ENCODE measurements around the gene MB. TPM values are rescaled to one million over a fixed set of nuclear protein-coding genes. Genes with fewer than 3 reads are reported as not detected.

MB gene
- total and polyA plus RNA-seq, 2 donors (not counting 1 experiment from before 2014, with no cell fraction given), result not detected

DNA sequence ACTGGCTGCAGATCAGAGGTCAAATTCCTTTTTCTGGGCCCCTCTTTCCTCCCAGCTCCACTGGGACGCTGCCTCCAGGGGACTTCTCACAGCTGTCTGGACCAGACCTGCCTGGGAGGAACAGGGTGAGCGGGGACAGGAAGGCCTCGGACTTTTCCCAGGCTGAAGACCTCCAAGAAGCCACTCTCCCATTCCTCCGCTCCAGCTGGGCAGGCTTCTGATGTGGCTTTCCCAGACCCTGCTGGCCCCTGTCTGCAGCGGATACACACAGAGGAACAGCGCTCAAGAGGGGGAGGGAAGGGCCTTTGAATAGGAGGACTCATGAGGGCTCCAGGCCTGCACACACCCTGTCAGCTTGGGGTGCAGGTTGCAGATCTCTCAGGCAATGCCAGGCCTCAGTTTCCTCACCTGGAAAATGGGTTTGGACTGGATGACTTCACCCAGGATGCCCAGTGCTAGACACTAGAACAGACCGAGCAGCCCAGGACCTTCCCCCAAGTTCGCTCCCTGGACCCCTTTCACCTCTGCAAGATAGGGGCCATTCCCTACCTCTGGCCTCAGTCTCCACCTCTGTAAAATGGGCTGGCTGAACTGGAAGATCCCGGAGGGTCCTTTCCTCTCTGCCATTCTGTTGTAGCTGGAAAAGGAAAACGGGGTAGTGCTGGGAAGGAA is 36.6 kb downstream of the MB start:
- Mint-ChIP-seq H3K4me3 (no peak overlapping the region), H3K4me1 (no peaks in the 10 kb centered on the region), H3K9me3 (ENCODE audit: insufficient read depth) (no peaks in the 10 kb centered on the region), H3K27me3 (no peaks in the 10 kb centered on the region), H3K27ac (no peak overlapping the region)
- CTCF ChIA-PET, result interaction anchor here (1.0 to 6.3 kb wide), 5 partner anchors 148 to 264 kb away, joined by 3 to 136 read pairs (median 5); no protein-coding TSS in a partner anchor
- Histone ChIP-seq H3K27ac (ENCODE audit: low read length in 2 of 2) (no peak overlapping the region), H3K9me3 (ENCODE audit: control extremely low read depth in 1 of 3, control insufficient read depth in 2 of 3, insufficient read depth in 1 of 3, low read length in 2 of 3) (no peaks in the 10 kb centered on the region), H3K9ac (ENCODE audit: low read length) (no peak overlapping the region), H3K27me3 (replicated peaks in 1 of 4; ENCODE audit: control extremely low read depth in 1 of 4, control insufficient read depth in 3 of 4, insufficient read depth in 4 of 4, low read length in 3 of 4) (no peaks in the 10 kb centered on the region), H3K79me2 (ENCODE audit: control insufficient read depth, insufficient read depth, low read length) (no peaks in the 10 kb centered on the region), H3K4me3 (ENCODE audit: control extremely low read depth in 1 of 5, extremely low read depth in 1 of 5, insufficient read depth in 1 of 5, low read depth in 2 of 5, low read length in 4 of 5) (no peak overlapping the region), H3K36me3 (replicated peaks in 1 of 2; ENCODE audit: control extremely low read depth in 1 of 2, control insufficient read depth in 1 of 2, extremely low read depth in 1 of 2, insufficient read depth in 2 of 2, low read length in 1 of 2) (no peaks in the 10 kb centered on the region), H2AFZ (ENCODE audit: insufficient read depth, low read depth, low read length, poor library complexity, severe bottlenecking) (no peak overlapping the region), H3K4me1 (ENCODE audit: control insufficient read depth in 2 of 2, insufficient read depth in 2 of 2, low read length in 2 of 2) (peaks cover 0 to 7% of the 10 kb centered on the region in 2 donors), H3K4me2 (replicated peaks; ENCODE audit: low read depth, low read length, poor library complexity, severe bottlenecking) (no peak overlapping the region), H4K20me1 (ENCODE audit: control insufficient read depth, insufficient read depth, low read length, poor library complexity, severe bottlenecking) (no peaks in the 10 kb centered on the region)
- POLR2A ChIA-PET, result no interaction called here
- intact Hi-C loops (cut with micrococcal nuclease), result loop anchor here (10.0 kb wide), 1 partner anchor 544 kb away; no protein-coding TSS in a partner anchor
- WGBS (ENCODE audit: insufficient coverage), result 100% methylated on average over 8 of the region's 10 CpGs
- DNase-seq (no peak), ATAC-seq (ENCODE audit: low read depth) (no peak)
- TF ChIP-seq, protein P1, sequence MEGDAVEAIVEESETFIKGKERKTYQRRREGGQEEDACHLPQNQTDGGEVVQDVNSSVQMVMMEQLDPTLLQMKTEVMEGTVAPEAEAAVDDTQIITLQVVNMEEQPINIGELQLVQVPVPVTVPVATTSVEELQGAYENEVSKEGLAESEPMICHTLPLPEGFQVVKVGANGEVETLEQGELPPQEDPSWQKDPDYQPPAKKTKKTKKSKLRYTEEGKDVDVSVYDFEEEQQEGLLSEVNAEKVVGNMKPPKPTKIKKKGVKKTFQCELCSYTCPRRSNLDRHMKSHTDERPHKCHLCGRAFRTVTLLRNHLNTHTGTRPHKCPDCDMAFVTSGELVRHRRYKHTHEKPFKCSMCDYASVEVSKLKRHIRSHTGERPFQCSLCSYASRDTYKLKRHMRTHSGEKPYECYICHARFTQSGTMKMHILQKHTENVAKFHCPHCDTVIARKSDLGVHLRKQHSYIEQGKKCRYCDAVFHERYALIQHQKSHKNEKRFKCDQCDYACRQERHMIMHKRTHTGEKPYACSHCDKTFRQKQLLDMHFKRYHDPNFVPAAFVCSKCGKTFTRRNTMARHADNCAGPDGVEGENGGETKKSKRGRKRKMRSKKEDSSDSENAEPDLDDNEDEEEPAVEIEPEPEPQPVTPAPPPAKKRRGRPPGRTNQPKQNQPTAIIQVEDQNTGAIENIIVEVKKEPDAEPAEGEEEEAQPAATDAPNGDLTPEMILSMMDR (IDR thresholded peaks at IDR 0.05), result no peak

DNA sequence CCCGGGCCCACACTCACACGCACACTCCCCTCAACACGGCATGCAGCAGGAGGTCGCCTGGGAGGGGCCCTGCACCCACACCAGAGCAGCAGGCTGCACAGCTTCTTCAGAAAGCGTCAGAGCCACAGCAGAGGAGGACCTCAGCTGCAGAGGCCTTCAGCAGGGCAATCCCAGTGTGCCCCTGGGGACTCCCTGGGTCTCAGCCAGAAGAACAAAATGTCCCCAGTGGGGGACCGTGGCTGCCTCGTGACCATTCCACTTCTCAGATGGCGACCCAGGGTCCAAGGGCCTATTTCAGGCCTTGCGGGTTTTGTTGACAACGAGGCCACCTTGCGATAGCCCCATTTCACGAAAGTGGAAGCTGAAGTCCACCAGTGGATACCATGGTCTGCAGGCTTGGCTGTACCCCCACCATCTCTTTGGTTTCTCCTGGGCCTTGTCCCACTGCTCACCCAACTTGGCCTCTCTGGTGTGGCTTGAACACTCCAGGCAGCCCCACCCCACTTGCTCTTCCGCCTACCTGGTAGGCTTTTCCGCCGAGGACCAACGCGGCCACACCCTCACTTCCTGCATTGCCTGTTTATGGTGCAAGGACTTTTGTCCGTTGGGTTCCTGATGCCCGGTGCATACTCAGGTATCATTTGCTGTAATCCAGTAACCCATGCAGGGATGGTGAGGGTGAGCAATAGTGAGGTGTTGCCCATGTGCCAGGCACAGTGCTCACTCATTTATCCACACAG is 38.1 kb downstream of the MB start:
- H3K27ac ChIP-seq (ENCODE audit: low read length in 2 of 2), result no peak overlapping the region
- TF ChIP-seq EZH2 (IDR thresholded peaks at IDR 0.05; ENCODE audit: borderline replicate concordance, insufficient read depth, low read depth, low read length, poor library complexity, severe bottlenecking), result no peak
- TF ChIP-seq, protein P1 (IDR thresholded peaks at IDR 0.05), result no peak
- H3K36me3 ChIP-seq (replicated peaks in 1 of 2; ENCODE audit: control extremely low read depth in 1 of 2, control insufficient read depth in 1 of 2, extremely low read depth in 1 of 2, insufficient read depth in 2 of 2, low read length in 1 of 2), result no peaks in the 10 kb centered on the region
- no peak overlapping the region for H2AFZ ChIP-seq (ENCODE audit: insufficient read depth, low read depth, low read length, poor library complexity, severe bottlenecking)
- intact Hi-C loops (cut with micrococcal nuclease), result no loop called here
- no peaks in the 10 kb centered on the region for H4K20me1 ChIP-seq (ENCODE audit: control insufficient read depth, insufficient read depth, low read length, poor library complexity, severe bottlenecking)
- no peak overlapping the region for H3K9ac ChIP-seq (ENCODE audit: low read length)
- Mint-ChIP-seq H3K4me1 (no peaks in the 10 kb centered on the region), H3K9me3 (ENCODE audit: insufficient read depth) (no peaks in the 10 kb centered on the region), H3K27ac (no peak overlapping the region), H3K4me3 (no peak overlapping the region), H3K27me3 (peaks cover 4% of the 10 kb centered on the region)
- H3K4me1 ChIP-seq (ENCODE audit: control insufficient read depth in 2 of 2, insufficient read depth in 2 of 2, low read length in 2 of 2), result peaks cover 0 to 7% of the 10 kb centered on the region in 2 donors
- DNase-seq (no peak), ATAC-seq (ENCODE audit: low read depth) (no peak)
- H3K27me3 ChIP-seq (replicated peaks in 1 of 4; ENCODE audit: control extremely low read depth in 1 of 4, control insufficient read depth in 3 of 4, insufficient read depth in 4 of 4, low read length in 3 of 4), result peaks cover 0 to 4% (median 0%) of the 10 kb centered on the region in 4 experiments
- ChIA-PET CTCF (interaction anchor here (1.0 to 2.7 kb wide), 3 partner anchors 221 to 234 kb away, joined by 3 to 8 read pairs (median 3); no protein-coding TSS in a partner anchor), POLR2A (no interaction called here)
- no peak overlapping the region for H3K4me2 ChIP-seq (replicated peaks; ENCODE audit: low read depth, low read length, poor library complexity, severe bottlenecking)
- 86% methylated on average over 18 of the region's 19 CpGs for WGBS (ENCODE audit: insufficient coverage)
- no peaks in the 10 kb centered on the region for H3K79me2 ChIP-seq (ENCODE audit: control insufficient read depth, insufficient read depth, low read length)
- no peaks in the 10 kb centered on the region for H3K9me3 ChIP-seq (ENCODE audit: control extremely low read depth in 1 of 3, control insufficient read depth in 2 of 3, insufficient read depth in 1 of 3, low read length in 2 of 3)
- H3K4me3 ChIP-seq (ENCODE audit: control extremely low read depth in 1 of 5, extremely low read depth in 1 of 5, insufficient read depth in 1 of 5, low read depth in 2 of 5, low read length in 4 of 5), result no peak overlapping the region
